Thyroid gland (tissue), 4 donors: Measurements from ENCODE around the gene TAF3.

Experiments used
- CTCF ChIP-seq, 6 experiments: fragments of 200-600 bp in 3 of 6; fragments of 450-650 bp in 3 of 6; sonication (generic) in 3 of 6; IDR thresholded peaks; one replicate each; pipeline ENCODE4 v1.5.1; 2016 to 2019; ENCODE audit warnings: antibody characterized with exemption in 6 of 6, mild to moderate bottlenecking in 2 of 6, inconsistent platforms in 1 of 6, moderate library complexity in 1 of 6
- POLR2A ChIP-seq, 2 donors: fragments of 450-650 bp; IDR thresholded peaks; one replicate each; pipeline ENCODE4 v1.6.1; 2017; ENCODE audit warnings: antibody characterized with exemption in 2 of 2, mild to moderate bottlenecking in 2 of 2, moderate library complexity in 1 of 2

- TF ChIP-seq CTCF (IDR thresholded peaks at IDR 0.05) (no peak), POLR2A (IDR thresholded peaks at IDR 0.05) (no peak)
Observed at GRCh38 chr10:8009031-8009430, 190.7 kb downstream of the TAF3 start.
